Stimulated activated CD4-positive, alpha-beta T cell treated with anti-CD3 and anti-CD28 coated beads, Interleukin-4, amount 100 ng/mL, for 24 hours (primary cell): ENCODE data around the gene SCMH1.
"Not testable (repeated sequence)": the region's sequence is repeated elsewhere in the genome, so short reads cannot be mapped to it uniquely, and the experiment has no call there.

Experiments
- DNase-seq: peaks from one replicate; pipeline ENCODE4 v3.0.0-alpha.2; 2020

Gene SCMH1

DNA sequence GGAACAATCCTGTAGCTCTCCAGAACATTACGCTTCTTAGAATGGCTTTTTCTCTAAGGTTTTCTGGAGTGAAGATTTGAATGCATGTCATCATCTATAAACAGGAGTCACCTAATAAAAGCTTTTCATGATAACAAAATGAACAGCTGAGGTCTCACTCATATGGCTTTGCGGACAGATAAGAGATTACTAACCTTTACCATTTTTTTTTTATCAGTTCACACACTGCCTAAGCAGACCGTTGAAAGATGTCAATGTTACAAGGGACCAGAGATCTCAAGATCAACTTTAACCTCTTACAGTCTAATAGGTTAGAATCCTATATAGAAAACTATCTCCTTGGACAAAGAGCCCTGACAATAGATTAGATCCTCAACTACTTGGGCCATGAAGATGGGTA is 41.4 kb downstream of the SCMH1 start:
- DNase-seq: no peak

DNA sequence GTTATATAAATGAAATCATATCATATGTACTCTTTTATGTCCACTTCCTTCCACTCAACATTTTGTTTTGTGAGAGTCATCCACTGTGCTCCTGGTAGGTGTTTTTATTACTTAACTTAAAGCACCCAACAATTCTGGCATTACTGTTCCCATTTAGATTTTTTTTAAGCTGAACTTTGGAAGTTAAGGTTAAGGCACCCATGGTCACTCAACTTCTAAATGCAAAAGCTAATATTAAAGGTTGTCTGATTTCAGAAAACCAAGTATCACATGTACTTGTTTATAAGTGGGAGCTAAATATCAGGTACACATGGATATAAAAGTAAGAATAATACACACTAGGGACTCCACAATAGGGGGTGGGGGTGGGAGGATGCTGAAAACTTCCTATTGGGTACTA is 42.7 kb downstream of the SCMH1 start:
- no peak for DNase-seq

DNA sequence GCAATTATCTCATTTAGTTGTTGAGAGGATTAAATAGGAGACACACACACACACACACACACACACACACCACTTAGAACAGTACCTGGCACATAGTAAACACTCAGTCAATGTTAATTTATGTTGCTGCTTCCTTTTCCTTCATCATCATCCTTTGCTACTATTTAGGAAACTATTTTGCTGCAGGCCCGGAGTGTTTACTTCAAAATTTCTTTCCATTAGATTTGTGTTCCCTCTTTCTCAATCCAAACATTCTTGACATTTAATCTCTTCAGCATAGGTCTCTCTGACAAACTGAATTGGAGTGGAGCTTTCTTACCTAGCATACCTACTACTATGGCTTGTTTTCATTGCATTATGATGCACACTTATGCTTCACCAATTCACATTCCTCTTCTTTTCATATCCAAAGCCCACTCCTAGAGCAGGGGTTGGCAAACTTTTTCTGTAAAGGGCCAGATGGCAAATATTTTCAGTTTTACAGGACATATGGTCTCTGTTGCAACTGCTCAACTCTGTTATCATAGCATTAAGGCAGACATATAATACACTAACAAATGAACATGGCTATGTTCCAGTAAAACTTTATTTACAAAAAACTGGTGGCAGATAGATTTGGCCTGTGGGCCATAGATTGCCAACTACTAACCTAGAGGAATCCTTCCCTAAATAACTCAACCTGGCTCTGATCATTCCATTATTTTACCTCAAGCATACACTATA is 49.5 kb downstream of the SCMH1 start:
- DNase-seq: no peak

DNA sequence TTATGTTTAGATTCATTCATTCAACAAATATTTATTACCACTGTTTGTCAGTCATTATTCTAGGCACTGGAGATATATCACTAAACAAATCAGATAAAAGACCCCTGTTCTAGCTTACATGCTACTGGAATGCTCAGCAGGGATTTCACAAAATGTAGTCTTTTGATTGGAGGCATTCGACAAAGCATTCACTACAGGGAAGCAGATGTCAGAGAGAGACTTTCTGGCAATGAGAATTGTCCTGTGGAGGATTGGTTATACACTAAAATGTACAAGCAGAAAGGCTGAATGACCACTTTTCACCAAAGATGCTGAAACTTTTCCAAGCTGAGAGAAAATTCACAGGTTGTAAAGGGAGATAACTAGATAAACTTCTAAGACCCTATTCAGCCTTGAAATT is 57.7 kb downstream of the SCMH1 start:
- no peak for DNase-seq

DNA sequence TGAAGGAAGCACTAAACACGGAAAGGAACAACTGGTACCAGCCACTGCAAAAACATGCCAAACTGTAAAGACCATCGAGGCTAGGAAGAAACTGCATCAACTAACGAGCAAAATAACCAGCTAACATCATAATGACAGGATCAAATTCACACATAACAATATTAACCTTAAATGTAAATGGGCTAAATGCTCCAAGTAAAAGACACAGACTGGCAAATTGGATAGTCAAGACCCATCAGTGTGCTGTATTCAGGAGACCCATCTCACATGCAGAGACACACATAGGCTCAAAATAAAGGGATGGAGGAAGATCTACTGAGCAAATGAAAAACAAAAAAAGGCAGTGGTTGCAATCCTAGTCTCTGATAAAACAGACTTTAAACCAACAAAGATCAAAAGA is 63.9 kb downstream of the SCMH1 start:
- DNase-seq: not testable (repeated sequence)

DNA sequence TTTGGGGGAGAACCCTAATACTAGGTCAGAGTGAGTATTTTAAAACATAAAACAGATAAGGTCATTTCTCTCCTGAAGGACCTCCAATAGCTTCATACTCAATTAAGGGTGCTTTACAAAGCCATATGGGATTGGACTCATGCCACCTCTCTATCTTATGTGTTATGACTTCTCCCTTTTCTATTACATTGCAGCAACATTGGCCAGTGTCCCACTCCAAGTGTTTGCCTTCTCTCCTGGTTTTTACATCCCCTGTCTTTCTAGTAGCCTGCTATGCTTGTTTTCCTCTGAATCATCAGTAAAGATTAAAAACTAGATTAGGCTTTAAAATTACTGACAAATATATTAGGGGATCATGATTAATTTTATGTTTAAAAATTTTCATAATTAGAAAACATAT is 66.6 kb downstream of the SCMH1 start:
- DNase-seq: no peak

DNA sequence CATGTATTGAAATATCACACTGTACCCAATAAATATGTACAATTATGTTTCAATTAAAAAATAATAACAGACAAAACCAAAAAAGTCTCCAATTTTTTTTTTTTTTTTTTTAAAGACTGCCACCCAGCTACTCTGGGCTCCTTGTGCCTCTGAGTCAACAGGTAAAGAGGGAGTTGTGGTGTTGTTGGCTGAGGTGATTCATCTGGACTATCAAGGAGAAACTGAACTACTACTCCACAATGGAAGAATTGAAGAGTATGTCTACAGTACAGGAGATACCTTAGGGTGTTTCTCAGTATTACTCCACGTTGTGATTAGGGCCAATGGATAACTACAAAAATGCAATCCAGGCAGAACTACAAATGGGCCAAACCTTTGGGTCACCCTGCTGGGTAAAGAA is 67.9 kb downstream of the SCMH1 start:
- DNase-seq: no peak

DNA sequence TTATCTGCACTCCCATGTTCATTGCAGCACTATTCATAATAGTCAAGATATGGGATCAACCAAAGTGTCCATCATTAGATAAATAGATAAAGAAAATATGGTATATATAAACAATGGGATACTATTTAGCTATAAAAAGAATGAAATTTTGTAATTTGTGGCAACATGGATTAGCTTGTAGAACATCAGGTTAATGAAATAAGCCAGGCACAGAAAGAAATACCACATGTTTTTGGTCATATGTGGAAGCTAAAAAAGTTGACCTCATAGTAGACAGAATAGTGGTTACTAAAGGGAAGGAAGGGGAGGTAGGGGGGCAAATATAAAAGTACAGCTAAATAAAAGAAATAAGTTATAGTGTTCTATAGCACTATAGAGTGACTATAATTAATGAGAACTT is 68.5 kb downstream of the SCMH1 start:
- DNase-seq: no peak

DNA sequence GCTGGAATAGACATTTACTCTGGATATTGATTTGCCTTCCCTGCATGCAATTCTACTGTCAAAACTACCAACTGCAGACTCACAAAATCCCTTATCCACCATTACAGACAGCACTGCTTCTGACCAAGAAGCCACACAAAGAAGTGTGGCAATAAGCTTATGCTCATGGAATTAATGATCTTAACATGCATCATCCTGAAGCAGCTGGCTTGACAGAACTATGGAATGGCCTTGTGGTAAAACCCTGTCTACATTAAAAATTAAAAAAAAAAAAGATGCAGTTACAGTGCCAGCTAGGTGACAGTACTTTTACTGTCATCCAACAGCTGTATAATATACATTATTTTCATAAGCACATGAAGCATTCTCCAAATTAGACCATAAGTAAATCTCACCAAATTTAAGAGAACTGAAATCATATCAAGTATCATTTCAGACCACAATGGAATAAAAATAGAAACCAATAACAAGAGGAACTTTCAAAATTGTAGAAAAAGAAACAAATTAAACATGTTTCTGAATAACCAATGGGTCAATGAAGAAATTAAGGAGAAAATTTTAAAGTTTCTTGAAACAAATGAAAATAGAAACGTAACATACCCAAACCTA is 70.7 kb downstream of the SCMH1 start:
- DNase-seq: no peak

DNA sequence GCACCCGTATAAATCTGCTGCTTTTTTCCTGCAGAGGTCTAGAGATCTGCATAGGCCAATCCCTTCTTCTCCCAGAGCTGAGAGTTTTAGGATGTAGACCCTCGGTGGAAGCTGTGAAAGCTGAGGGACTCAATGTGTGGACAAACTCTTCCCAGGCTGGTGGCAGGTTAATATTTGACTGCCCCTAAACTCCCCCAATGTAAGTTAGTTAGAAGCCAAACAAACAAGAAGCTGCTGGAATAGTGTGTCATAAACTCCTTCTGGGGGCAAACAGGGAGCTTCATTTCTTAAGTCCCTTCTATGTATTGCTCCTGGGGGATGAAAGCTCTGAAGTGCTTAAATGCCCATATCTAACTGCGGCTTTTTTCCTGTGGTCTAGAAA is 72.3 kb downstream of the SCMH1 start:
- no peak for DNase-seq

DNA sequence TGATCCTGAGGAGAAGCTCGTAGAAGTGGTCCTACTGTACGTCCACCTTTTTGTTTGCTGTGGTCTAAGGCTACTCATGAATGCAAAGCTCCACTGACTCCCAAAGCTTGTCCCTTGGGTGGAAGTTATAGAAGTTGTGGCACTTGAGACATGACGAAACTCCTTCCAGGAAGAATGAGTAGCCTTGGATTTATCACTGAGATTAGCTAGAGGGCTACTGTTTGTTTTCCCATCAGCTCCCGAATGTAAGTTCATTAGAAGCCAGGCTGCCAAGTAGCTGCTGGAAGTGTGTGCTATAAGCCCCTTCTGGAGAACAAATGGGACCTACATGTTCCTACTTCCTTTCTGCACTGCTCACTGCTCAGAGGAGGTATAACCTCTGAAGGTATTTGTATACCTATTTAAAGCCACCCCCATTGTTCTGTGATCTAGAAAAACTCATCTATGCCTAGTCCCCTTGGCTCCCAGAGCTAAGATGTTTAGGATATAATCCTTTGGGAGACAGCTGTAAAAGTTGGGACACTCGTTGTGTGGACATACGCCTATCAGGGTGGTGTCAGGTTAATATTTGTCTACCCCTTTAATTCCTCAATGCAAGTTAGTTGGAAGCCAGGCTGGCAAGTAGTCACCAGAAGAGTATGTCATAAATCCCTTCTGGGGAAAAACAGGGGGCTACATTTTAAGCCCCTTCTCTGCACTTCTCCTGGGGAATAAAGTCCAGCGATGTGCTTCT is 72.9 kb downstream of the SCMH1 start:
- DNase-seq: no peak

DNA sequence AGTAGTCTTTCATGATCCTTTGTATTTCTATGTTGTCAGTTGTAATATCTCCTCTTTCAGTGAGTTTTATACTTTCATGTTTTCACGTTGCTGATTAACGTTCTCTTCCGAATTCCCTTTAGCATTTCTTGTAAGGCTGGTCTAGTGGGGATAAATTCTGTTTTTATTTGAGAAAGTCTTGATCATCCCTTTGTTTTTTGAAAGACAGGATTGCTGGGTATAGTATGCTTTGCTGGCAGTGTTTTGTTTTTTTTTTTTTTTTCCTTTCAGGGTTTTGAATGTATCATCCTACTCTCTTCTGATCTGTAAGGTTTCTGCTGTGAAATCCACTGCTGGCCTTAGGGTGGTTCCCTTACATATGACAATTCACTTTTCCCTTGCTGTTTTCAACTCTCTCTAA is 74.4 kb downstream of the SCMH1 start:
- DNase-seq: no peak

DNA sequence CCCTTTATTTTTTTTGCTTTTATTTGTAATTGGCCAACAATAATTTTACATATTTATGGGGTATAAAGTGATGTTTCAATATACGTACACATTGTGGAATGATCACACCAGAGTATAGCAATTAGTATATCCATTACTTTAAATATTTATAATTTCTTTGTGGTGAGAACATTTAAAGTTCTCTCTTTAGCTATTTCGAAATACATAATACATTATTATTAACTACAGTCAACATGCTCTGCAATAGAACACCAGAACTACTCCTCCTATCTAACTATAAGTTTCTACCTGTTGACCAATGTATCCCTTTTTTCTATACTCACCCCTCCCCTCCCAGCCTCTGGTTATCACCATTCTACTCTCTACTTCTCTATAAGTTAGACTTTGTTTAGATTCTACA is 77.4 kb downstream of the SCMH1 start:
- DNase-seq: no peak

DNA sequence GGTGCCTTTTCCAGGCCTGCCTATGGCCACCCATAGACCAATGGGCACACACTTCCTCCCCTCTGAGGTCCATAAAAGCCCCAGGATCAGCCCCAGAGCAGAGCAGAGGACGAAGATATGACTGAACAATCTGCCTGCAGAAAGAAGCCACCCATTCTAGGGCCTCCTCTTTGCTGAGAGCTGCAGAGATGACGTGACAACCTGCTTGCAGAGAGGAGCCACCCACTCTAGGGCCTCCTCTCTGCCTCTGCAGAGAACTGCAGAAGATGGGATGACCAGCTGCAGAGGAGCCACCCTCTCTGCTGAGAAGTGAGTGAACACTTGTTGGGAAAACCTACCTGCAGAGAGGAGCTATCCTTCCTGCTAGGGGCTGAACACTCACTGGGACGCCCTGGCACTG is 79.7 kb downstream of the SCMH1 start:
- DNase-seq: no peak

DNA sequence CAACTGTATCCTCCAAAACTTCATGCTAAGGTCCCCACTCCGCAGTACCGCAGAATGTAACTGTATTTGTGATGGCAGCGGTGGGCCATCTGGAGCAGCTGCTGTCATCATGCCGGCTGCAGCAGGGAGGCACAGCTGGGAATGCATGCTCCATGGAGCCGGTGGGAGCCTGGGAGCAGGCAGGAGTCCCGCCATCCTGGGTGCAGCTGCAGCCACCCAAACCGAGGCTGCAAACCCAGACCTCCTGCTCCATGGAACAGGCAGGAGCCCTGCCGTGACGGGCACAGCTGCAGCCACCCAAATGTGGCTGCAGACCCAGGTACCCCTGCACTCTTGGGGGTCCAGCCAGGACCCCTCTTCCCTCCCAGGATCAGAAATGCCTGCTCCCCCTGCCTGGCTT is 80.3 kb downstream of the SCMH1 start:
- DNase-seq: no peak

DNA sequence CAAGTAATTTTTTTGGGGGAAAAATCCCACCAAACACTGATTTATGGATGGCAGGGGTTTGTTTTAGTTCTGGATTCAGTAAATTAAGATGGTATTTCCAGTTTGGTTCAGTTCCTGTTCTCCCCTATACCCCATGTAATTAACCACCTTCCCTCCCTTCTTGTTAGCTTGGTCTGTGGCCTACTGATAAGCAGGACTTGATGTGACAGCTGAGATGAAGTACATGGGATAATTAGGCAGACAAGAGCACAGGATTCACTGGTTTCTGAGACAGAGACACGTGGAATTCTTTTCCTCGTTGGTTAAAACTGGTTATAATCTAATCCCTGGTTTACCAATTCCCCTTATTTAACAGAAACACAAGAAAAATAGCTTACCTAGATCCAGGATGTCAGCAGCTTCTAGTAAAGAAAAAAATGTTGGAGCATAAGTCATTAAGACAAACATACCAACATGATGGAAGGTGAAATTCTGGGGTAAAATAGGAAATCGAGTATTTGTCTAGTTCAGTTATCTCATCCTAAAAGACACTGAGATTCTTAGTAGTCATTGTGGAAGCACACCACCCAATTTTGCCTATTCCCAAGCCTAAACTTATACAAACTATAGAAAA is 81.5 kb downstream of the SCMH1 start:
- no peak for DNase-seq

DNA sequence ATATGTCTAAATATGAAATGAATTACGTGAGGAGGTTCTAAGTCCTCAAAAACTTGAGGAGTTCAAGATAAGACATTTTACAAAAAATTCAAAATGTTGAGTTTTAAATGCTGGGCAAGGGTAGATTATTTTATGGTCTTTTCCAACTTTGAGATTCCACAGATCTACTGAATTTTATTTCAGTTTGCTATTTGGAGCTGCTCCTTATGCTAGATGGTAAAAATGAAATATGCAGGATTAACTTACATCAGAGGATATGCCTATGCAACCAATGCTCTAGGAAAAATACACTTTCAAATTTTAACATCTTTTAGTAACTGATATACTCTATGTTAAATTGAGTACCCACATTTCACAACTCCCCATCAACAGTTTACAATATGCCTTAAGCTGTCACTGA is 83.1 kb downstream of the SCMH1 start:
- no peak for DNase-seq

DNA sequence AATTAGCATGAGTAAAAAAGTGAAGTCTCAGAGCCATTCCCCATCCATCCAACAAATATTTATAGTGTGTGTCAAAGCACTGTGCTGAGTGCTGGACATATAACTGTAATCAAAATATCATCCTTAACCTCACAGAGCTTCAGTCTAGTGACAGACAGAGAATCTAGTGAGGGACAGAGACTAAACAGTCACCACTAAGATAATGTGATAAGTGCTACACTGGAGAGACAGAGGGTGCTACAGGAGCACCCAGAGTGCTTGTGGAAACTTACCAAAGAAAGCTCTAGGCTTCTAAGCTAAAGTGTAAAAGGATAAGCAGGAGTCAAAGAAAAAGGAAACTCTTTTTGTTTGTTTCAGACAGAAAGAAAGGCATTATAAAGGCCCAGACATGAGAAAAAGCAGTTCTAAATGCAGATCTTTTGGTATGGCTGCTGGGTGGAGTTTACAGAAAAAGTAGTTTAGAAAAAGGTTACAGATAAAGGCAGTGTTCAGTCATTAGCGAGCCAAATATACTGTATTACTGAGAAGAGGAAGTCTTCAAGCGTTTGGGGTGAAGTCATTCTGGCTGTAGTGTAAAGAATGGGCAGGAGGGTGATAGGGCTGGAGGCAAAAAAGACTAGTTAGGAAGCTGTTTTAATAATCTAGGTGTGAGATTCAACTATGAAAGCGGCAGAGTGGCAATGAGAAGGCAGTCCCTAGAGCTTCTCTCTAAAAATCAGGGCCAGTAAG is 83.8 kb downstream of the SCMH1 start:
- no peak for DNase-seq

DNA sequence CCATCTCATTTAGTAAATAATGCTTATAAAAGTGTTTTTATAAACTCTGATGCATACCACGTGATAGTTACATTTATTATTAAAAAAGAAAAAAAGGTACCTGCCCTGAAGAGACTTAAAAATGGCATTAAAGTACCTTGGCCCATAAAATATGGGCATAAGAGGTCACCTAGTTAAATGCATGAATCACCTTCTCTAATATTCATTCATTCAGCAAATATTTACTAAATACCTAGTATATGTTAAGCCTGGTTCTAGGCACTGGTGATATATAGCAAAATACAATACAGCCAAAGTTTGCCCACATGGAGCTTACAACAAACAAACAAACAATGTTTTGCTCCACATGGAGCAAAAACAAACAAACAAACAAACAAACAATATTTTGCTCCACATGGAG is 87.0 kb downstream of the SCMH1 start:
- no peak for DNase-seq

DNA sequence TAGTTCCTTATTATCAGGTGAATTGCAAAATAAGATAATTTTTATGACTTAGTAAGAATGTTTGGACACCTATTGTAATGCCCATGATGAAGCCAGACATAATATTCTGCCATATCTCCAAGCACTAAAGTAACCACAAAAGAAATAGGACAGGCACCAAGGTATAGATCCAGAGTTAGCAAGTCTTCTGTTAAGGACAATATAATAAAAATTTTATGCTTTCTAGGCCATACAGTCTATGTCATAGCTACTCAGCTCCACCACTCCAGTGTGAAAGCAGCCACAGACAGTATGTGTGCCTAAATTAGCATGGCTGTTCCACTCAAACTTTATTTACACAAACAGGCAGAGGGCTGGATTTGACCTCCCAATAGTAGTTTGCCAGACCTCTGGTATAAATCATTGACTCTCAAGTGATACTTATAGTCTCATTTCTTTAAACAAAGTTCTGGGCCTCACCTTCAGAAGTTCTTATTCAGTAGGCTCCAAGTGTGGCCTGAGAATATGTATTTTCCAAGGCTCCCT is 88.3 kb downstream of the SCMH1 start:
- DNase-seq: no peak

DNA sequence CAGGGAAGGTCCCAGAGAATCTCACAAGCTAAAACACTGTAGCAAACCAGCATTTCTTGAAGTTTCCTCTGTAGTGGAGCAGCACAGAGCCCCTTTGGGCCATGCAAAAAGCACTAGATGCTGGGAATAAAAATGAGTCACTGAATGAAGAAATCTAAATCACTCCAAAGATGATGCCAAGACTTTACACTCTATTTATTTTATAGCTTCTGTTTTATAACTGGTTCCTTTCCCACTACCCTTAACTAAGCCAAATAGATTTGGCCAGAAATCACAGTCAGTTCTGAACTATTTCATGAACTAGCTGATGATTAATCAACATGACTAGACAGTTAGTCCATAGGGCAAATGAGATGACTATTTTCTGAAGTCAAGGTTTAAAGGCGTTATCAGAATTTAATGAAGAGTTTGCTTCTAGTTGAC is 89.5 kb downstream of the SCMH1 start:
- no peak for DNase-seq

DNA sequence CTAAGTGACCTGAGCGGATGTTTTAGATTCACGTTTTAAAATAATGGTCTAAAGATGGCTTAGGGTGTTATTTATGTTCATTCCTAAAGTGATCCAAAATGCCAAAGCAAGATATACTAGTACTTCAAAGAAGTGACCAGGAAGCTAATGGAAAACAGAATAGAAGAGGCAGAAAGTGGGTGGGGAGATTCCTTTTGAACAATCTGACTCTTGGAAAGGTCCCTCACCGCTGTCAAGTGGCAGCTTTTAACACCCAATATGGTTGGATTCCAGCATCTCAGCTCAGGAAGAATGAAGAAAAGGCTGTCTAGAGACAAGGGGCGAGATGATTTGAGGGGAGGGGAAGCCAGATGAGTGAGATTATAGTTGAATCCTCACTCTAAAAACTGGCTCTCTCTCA is 90.3 kb downstream of the SCMH1 start:
- DNase-seq: no peak

DNA sequence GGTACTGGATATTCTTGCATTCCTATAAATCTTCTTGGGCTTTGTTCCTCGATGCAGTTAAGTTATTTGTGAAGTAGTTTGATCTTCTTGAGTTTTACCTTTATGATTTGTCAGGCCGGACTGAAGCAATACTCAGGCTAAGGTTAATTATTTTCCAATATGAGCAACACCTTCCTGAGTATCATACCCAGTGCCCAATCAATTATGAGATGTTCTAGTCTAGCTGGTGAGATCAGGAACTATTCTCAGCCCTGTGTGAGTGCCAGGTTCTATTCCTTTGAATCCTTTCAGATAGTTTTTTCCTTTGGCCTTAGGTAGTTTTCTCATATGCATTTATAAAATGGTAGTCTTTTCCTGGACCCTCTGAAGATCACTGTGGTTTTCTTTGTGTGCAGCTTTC is 92.5 kb downstream of the SCMH1 start:
- DNase-seq: no peak
